ENCODE results near the gene CERK.
A peak's percentile ranks its signal among the peaks of the same experiment; 100 is the strongest.

The CERK gene

GRCh38 chr22:46684706-46685105, 53.3 kb downstream of the CERK start:
- 0 out of 2 replicates have a peak, but pooled peaks have one; percentile 40 for TF ChIP-seq ZBTB44 (tag by site-specific recombination; IDR thresholded peaks at IDR 0.05)
- TF ChIP-seq PRDM4 (tag by site-specific recombination; IDR thresholded peaks at IDR 0.05) = no peak
- H3K9me3 ChIP-seq (ENCODE audit: control insufficient read depth, insufficient read depth, low read depth, low read length) = no peaks in the 10 kb centered on the region
- H3K4me1 ChIP-seq (ENCODE audit: control insufficient read depth, insufficient read depth, low read length) = no peaks in the 10 kb centered on the region
- H3K36me3 ChIP-seq (ENCODE audit: control insufficient read depth in 2 of 2, insufficient read depth in 1 of 2, low read length in 2 of 2) = peaks cover 7 to 34% of the 10 kb centered on the region in 2 experiments; a peak in 2 of 3 replicates
- H3K27ac ChIP-seq (ENCODE audit: extremely low read depth, low read depth, low read length) = no peak overlapping the region
- ChIA-PET CTCF (no interaction called here), POLR2A (interaction anchor here (0.8 kb wide), 1 partner anchor 66 kb away, joined by 4 read pairs; no protein-coding TSS in a partner anchor)
- H3K4me3 ChIP-seq (ENCODE audit: low read depth, low read length) = no peak overlapping the region

GRCh38 chr22:46682011-46682731, 55.9 kb downstream of the CERK start:
- Histone ChIP-seq H3K9me3 (ENCODE audit: control insufficient read depth, insufficient read depth, low read depth, low read length) (no peaks in the 10 kb centered on the region), H3K27ac (ENCODE audit: extremely low read depth, low read depth, low read length) (no peak overlapping the region), H3K36me3 (ENCODE audit: control insufficient read depth in 2 of 2, insufficient read depth in 1 of 2, low read length in 2 of 2) (peaks cover 0 to 24% of the 10 kb centered on the region in 2 experiments; a peak in 1 of 3 replicates), H3K4me3 (ENCODE audit: low read depth, low read length) (no peak overlapping the region), H3K4me1 (ENCODE audit: control insufficient read depth, insufficient read depth, low read length) (no peaks in the 10 kb centered on the region)
- TF ChIP-seq ZNF654 (tag by site-specific recombination; IDR thresholded peaks at IDR 0.05; ENCODE audit: low read depth) (no peak), ZNF274 (IDR thresholded peaks at IDR 0.05; ENCODE audit: low read length) (no peak), ZNF274 (tag by site-specific recombination; IDR thresholded peaks at IDR 0.05; ENCODE audit: borderline replicate concordance) (no peak), ZBTB1 (tag by site-specific recombination; IDR thresholded peaks at IDR 0.05) (no peak), ZNF221 (tag by site-specific recombination; IDR thresholded peaks at IDR 0.05; ENCODE audit: borderline replicate concordance) (no peak), ZNF202 (tag by site-specific recombination; IDR thresholded peaks at IDR 0.05; ENCODE audit: borderline replicate concordance) (no peak)
- POLR2A ChIA-PET = interaction anchor here (0.9 kb wide), 1 partner anchor 80 kb away, joined by 5 read pairs; the partner anchor contains the start of gene TBC1D22A
- CTCF ChIA-PET = interaction anchor here (0.6 to 1.7 kb wide), 8 partner anchors 10 to 453 kb away, joined by 3 to 12 read pairs (median 3); no protein-coding TSS in a partner anchor

- Histone ChIP-seq H3K36me3 (ENCODE audit: control insufficient read depth in 2 of 2, insufficient read depth in 1 of 2, low read length in 2 of 2) (peaks cover 0 to 22% of the 10 kb centered on the region in 2 experiments; a peak in 1 of 3 replicates), H3K27ac (ENCODE audit: extremely low read depth, low read depth, low read length) (no peak overlapping the region), H3K9me3 (ENCODE audit: control insufficient read depth, insufficient read depth, low read depth, low read length) (no peaks in the 10 kb centered on the region), H3K4me3 (ENCODE audit: low read depth, low read length) (no peak overlapping the region), H3K4me1 (ENCODE audit: control insufficient read depth, insufficient read depth, low read length) (no peaks in the 10 kb centered on the region)
- ChIA-PET POLR2A (no interaction called here), CTCF (interaction anchor here (0.6 to 1.4 kb wide), 5 partner anchors 11 to 397 kb away, joined by 3 to 4 read pairs (median 3); no protein-coding TSS in a partner anchor)
- TF ChIP-seq EGR2 (tag by site-specific recombination; IDR thresholded peaks at IDR 0.05; ENCODE audit: low read depth) = peak; percentile 88
- no peak for TF ChIP-seq ZNF76 (tag by site-specific recombination; IDR thresholded peaks at IDR 0.05; ENCODE audit: borderline replicate concordance, low read depth)
- peak; percentile 92 for TF ChIP-seq ZFHX2 (tag by site-specific recombination; conservative IDR thresholded peaks at IDR 0.05)
- TF ChIP-seq ZNF23 (tag by site-specific recombination; IDR thresholded peaks at IDR 0.05; ENCODE audit: borderline replicate concordance) = no peak
- TF ChIP-seq ZNF112 (tag by site-specific recombination; IDR thresholded peaks at IDR 0.05) = no peak
- no peak for TF ChIP-seq ZNF132 (tag by site-specific recombination; IDR thresholded peaks at IDR 0.05; ENCODE audit: borderline replicate concordance)
- TF ChIP-seq SCRT2 (tag by site-specific recombination; IDR thresholded peaks at IDR 0.05) = peak; percentile 36; the same call in 1 of the 2 replicates
Measured at GRCh38 chr22:46681010-46681409, 57.0 kb downstream of the CERK start.

Data from HEK293 (cell line).